GM21367 (cell line): ENCODE results near the gene DDR1.
"Not testable (repeated sequence)": the region's sequence is repeated elsewhere in the genome, so short reads cannot be mapped to it uniquely, and the experiment has no call there.

Source experiments
- ATAC-seq: cut with Tn5 transposase; IDR thresholded peaks from one replicate; pipeline ENCODE4 v1.9.1; 2021; ENCODE audit not compliant: unreplicated experiment

DDR1 gene

DNA sequence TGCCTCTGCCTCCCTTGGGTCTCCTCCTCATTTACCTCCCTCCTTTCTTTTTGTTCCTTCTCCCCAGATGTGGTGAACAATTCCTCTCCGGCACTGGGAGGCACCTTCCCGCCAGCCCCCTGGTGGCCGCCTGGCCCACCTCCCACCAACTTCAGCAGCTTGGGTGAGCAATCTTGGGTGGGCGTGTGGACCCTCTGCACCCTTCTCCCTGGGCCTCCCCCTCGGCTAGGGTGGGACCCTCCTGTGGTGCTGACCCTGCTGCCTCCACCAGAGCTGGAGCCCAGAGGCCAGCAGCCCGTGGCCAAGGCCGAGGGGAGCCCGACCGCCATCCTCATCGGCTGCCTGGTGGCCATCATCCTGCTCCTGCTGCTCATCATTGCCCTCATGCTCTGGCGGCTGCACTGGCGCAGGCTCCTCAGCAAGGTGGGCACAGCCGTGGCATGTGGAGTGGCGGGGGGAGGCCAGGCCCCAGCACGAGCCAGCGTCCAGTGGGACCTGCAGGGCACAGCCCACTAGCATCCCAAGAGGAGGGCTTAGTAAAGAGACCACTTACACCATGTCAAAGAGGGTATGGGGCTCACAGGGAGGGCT lies 8.8 kb downstream of the DDR1 start:
- no peak for ATAC-seq

DNA sequence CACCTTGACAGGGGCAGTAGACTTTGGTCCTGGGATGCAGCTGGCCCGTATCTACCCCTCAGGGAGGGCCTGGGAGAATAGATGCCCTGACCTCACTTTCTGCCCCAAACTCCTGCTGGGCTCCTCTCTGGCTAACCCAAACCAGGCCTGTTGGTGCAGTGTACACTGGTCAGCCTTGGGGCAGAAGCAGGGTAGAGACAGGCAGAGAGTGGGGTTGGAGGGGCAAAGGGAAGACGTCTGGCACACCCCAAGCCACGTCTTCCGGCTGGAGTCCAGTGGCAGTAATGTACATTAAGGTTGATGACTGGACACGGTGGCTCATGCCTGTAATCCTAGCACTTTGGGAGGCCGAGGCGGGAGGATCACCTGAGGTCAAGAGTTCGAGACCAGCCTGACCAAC lies 9.3 kb downstream of the DDR1 start:
- no peak for ATAC-seq

DNA sequence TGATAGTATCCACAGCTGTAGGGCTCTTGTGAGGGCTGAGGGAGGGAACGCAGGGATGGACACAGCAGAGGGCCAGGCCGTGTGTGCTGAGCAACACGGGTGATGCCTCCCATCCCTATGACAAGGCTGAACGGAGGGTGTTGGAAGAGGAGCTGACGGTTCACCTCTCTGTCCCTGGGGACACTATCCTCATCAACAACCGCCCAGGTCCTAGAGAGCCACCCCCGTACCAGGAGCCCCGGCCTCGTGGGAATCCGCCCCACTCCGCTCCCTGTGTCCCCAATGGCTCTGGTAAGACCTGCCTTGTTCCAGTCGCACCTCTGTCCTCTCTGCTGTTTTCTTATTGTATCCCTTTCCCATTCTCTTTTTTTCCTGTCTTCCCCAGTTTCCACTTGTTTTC lies 10.1 kb downstream of the DDR1 start:
- no peak for ATAC-seq

DNA sequence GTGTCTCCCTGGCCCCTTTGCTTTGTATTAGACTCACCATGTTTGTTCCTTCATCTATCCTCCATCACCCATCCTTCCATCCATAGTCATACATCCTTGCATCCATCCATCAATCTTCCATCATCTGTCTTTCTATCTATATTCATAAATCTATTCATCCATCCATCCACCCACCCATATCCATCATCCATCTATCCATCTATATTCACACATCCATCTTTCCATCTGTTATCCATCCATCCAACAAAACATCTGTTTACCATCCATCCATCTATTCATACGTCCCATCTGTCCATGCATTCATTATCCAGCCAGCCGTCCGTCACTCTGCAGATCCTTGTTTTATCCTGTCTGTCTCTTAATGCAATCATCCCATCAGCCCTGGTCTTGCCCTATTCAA lies 10.6 kb downstream of the DDR1 start:
- no peak for ATAC-seq

DNA sequence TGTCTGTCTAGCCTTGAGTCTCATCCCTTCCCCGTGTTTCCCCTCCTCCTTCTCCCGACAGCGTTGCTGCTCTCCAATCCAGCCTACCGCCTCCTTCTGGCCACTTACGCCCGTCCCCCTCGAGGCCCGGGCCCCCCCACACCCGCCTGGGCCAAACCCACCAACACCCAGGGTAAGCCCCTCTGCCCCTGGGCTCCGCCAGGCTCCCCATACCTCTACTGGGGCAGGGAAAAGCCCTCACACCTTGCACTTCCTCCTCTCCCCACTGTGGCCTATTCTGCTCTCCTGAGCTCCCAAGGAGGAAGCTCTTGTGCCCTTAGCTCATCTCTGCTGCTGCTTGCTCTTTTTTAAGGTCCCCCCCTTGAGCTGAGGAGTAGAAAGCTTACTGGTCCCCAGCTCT lies 11.0 kb downstream of the DDR1 start:
- no peak for ATAC-seq

DNA sequence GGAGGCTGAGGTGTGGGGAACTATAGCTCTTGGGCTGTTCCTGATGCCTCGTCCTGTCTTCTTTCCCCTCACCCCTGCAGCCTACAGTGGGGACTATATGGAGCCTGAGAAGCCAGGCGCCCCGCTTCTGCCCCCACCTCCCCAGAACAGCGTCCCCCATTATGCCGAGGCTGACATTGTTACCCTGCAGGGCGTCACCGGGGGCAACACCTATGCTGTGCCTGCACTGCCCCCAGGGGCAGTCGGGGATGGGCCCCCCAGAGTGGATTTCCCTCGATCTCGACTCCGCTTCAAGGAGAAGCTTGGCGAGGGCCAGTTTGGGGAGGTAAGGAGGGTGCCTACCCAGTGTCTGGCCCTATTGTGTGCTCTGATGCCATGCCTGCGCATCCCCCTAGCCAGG lies 12.2 kb downstream of the DDR1 start:
- ATAC-seq, result no peak

DNA sequence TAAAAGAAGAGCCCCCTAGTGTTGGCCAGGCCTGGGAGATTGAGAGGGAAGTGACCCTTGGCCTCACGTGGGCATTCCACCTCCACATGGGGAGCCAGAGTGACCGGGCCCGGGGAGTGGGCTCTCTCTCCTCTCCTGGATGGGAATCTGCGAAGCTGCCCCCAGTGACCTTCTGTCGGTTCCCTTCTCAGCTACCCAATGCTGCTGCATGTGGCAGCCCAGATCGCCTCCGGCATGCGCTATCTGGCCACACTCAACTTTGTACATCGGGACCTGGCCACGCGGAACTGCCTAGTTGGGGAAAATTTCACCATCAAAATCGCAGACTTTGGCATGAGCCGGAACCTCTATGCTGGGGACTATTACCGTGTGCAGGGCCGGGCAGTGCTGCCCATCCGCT lies 13.6 kb downstream of the DDR1 start:
- ATAC-seq, result no peak

DNA sequence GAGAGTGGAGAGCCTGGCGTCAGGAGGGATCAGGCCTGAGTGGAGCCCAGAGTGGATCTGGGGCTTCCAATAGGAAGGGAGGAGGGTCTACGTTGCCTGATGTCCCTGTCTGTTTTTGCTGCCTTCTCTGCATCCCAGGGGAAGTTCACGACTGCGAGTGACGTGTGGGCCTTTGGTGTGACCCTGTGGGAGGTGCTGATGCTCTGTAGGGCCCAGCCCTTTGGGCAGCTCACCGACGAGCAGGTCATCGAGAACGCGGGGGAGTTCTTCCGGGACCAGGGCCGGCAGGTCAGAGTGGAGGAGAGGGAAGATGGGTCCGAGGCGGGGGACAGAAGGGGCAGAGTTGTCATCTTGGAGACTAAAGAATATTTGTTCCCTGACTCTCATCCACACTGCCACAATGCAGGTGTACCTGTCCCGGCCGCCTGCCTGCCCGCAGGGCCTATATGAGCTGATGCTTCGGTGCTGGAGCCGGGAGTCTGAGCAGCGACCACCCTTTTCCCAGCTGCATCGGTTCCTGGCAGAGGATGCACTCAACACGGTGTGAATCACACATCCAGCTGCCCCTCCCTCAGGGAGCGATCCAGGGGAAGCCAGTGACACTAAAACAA lies 14.5 kb downstream of the DDR1 start:
- no peak for ATAC-seq

DNA sequence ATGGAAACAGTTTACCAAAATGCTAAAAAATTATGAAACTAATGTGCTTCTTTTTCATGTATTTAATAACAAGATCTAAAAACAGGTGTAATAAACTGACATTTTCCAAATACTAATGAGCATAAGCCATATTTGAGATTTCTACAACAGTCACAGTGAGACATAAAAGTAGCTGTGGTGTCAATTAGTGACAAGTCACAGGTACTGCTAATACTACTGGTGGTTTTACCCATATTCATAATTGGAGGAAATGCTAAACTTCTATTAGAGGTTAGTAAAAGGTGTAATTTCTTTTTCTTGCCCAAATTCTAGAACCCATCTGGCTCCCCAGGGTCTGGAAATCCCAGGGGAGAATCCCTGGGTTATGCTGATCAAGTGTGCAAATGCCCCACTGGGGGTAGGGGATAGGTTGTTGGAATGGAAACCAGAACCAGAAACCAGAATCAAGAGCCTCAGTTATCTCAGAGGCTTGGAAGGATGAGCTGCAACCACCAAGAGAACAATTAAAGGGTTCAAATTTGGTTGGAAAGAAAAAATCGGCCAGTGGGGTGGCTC lies 16.6 kb downstream of the DDR1 start:
- no peak for ATAC-seq

DNA sequence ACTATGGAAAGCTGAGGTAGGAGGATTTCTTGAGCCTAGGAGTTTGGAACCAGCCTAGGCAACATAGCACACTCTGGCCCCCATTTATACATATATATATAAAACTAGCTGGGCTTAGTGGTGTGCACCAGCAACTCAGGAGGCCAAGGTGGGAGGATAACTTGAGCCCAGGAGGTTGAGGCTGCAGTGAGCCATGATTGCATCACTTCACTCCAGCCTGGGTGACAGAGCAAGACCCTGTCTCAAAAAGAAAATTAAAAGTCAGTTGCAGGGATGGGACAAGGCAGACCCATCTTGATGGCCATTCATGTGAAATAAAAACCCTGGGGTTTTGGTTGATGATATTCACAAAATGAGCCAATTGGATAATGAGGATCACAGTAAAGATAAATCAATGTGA lies 17.1 kb downstream of the DDR1 start:
- ATAC-seq, result no peak

DNA sequence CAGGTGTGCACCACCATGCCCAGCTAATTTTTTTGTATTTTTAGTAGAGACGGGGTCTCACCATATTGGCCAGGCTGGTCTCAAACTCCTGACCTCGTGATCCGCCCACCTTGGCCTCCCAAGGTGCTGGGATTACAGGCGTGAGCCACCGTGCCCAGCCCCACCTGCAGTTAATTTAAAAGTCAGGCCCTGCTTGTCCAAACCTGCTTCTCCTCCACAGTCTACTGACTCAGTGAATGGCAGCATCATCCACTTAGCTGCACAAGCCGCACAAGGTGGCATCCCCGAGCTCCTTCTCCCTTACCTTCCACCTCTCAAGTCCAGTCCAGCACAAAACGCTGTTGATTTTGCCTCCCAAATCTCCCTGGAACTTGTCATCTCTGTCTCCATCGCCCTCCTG lies 17.9 kb downstream of the DDR1 start:
- ATAC-seq, result not testable (repeated sequence)

DNA sequence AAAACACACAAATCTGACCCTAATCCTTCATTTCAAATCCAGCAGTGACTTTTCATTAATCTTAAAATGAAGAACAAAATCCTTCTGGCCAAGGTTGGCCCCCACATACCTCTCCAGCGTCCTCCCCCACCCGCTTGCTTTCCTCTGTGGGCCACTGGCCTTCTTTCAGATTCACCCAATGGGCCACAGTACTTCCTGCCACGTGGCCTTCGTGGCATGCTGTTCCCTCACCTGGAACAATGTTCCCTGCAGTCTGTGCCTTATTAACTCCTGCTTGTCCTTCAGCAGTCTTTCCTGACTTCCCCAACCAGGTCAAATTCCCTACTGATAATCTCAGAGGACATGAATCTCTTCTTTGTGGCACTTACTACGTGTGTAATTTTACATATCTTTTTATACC lies 18.4 kb downstream of the DDR1 start:
- ATAC-seq, result no peak

DNA sequence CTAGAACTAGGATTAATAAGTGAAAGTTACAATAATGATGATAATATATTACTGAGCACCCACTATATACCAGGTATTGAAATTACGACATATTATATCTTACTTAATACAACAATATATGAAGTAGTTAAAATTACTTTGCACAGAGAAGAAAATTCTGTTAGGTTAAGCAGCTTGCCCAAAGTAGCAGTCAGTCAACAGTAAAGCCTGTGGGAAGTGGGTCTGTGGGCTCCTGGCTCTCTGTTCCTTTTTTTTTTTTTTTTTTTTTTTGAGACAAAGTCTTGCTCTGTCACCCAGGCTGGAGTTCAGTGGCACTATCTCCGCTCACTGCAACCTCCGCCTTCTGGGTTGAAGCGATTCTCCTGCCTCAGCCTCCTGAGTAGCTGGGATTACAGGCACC lies 18.9 kb downstream of the DDR1 start:
- ATAC-seq, result no peak

DNA sequence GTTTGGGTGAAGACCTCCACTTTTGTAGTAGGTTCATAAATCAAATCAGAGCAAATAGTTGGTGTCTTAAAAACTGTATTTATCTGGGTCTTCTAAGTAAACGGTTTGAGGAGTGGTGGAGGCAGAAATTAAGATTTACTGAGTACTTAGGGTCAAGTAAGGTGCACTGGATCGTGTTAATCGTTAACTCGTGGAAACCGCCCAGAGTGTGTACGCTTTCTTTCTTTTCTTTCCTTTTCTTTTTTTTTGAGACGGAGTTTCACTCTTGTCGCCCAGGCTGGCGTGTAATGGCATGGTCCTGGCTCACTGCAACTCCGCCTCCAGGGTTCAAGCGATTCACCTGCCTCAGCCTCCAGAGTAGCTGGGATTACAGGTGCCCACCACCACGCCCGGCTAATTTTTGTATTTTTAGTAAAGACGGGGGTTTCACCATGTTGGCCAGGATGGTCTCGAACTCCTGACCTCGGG lies 23.0 kb downstream of the DDR1 start:
- ATAC-seq, result not testable (repeated sequence)

DNA sequence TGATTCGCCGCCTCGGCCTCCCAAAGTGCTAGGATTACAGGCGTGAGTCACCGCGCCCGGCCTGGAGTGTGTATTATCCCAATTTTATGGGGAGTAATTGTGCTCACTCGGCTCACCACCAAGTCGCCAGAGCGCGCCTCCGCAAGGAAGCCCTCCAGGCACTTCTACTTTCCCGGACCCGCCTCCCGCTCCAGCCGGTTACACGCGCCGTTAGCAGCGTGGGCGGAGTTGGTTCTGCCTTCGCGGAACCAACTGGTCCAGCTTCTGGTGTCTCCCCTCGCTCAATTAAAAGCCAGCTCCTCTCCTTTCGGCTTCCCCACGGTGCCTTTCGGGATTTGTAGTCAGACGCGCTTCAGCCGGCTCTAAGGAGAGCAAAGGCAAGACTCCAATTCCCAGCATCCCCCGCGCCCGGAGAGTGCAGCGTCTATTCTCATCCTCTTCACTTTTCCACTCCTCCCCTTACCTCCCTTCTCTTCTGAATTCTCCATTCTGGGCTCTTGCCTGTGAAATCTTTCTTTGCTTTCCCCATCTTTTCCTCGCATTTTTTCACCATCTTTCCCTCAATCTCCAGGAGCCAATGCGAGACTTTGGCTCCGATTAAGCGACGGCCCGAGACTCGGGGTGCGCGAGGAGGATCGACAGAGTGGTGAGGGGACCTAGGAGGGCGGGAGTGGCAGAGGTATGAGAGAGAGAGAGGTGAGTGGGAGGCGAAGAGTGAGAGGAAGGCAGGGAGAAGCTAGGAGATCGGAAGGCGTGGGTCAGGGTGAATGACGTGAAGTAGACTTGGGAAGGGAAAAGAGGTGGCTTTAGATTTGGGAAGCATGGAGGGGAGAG lies 23.7 kb downstream of the DDR1 start, which contains the start of gene GTF2H4:
TSS of gene GTF2H4 (plus strand) at position 450 of the 834 bp plus-strand sequence.
- peak; percentile 89 for ATAC-seq

DNA sequence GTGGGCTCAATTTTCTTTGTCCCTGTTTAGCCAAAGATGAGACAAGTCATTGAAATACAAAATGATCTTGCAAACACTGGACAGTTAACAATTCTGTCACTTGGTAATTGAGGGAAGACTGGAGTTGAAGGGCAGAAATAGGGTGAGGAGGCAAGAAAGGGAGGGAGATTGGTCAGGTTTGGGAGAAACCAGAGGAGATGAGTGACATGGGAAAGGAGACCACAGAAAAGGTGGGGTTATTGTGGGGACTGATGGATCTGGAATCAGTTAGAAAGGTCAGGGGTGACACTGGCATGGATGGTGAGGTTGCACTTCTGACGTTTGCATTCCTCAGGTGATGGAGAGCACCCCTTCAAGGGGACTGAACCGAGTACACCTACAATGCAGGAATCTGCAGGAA lies 24.4 kb downstream of the DDR1 start:
- no peak for ATAC-seq

DNA sequence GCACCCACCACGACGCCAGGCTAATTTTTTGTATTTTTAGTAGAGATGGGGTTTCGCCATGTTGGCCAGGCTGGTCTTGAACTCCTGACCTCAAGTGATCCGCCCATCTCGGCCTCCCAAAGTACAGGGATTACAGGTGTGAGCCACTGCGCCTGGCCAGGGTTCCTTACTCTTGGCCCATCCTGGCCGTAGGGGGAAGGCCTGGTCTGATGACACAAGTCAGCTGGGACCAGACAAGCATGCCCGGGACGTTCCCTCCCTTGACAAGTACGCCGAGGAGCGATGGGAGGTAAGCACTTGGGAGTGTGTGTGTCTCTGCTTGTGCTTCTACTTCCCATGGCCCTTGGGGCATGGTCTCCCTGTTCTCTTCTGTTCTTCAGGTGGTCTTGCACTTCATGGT lies 26.2 kb downstream of the DDR1 start:
- not testable (repeated sequence) for ATAC-seq

DNA sequence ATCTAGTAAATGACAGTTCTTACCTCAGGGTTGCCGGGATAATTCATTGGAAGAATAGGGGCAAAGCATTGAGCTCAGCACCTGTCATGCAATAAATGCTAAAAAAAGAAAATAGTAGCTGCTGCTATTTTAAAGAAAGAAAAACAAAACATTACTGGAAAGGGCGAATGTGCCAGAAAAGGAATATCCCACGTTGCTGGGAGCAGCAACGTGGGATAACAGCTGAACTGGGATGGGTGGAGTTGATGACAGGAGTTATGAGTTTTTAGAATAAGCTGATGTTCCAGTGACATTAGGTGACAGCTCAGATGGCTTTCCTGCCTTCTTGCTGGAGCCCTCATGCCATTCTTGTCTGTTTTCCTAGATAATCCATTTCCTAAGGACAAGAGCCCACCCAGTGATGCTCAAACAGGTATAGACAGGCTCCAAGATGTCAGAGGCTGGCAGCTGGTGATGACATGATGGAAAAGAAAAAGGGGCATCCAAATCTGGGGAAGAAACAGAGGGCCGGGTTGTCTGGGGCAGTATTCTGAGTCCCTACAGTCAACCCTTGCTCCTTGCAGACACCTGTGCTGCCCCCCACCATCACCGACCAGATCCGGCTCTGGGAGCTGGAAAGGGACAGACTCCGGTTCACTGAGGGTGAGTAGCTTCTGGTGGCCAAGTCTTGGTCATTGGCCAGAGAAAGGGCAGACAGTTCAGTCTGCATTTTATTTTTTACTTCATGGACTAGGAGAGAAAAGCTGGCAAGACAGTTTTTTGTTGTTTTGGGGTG lies 28.6 kb downstream of the DDR1 start:
- no peak for ATAC-seq

DNA sequence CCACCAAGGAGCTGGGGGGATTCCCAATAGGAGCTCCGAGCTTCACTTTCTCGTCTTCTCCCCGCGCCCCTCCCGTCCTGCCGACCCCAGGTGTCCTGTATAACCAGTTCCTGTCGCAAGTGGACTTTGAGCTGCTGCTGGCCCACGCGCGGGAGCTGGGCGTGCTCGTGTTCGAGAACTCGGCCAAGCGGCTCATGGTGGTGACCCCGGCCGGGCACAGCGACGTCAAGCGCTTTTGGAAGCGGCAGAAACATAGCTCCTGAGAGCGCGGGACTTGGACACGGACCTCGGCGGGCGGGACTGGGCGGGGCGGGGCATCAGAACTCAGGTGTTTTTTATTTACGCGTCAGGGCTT lies 29.4 kb downstream of the DDR1 start:
- peak; percentile 5 for ATAC-seq

DNA sequence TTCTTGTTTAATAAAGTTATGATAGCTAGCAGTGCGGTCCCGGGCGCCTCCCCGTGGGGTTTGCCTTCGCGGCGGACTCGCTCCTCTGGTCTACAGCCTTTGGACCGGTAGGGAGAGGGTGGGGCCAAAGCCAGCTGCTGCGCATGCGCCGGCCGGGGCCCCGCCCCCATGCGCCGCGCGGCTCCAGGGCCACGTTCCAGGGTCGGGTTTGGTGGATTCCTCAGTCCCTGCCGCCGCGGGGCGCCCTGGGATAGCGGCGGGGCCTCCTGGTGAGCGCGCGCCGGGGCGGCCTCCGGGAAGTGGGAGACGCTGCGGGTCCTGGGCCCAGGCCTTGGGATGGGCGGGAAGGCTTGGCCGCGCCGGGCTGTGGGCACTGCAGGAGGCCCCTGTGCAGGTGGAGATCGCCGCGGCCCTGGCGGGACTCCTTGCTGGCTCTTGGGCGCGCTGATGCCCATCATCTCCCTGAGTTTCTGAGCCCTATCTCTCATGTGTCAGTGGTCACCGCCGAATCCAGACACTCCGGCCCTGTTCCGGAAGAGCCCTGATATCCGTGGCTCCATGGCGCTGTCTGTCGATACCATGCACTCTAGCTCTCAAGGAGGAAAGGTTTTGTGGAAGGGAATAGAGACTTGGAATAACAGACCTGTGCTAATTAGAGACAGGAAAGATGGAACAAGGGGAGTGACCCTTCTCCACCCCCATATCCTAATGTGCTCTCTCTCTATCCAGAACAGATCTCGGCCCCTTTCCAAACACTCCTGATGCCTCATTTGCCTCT lies 29.9 kb downstream of the DDR1 start, which contains the start of gene VARS2:
TSS of gene VARS2 (plus strand) at position 163 of the 778 bp plus-strand sequence. CDS start at position 762, 599 bp downstream.
- ATAC-seq, result peak; percentile 61
